ENCODE data around the gene ADM. TPM values are rescaled to one million over a fixed set of nuclear protein-coding genes. Genes with fewer than 3 reads are reported as not detected.

Gene ADM
- total RNA-seq, 1 donor from 2014 or later, result 14.2 TPM

DNA sequence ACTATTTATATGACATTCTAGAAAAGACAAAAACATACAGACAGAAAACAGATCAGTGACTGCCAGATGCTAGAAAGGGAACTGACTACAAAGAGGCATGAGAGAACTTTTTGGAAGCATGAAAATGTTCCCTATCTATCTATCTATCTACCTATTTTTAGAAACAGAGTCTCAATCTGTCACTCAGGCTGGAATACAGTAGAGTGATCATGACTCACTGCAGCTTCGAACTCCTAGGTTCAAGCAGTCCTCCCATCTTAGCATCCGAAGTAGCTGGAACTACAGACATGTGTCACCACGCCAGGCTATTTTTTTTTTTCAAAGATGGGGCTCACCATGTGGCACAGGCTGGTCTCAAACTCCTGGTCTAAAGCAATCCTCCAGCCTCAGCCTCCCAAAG, 17.7 kb upstream of the ADM start:
- H3K27ac ChIP-seq (replicated peaks), result no peak overlapping the region
- DNase-seq, result no peak
- no peaks in the 10 kb centered on the region for H3K36me3 ChIP-seq
- peaks cover 35% of the 10 kb centered on the region for H3K4me1 ChIP-seq
- no peak overlapping the region for H3K4me3 ChIP-seq
- no peaks in the 10 kb centered on the region for H3K9me3 ChIP-seq (replicated peaks)
- no peaks in the 10 kb centered on the region for H3K27me3 ChIP-seq (ENCODE audit: low read depth)
- intact Hi-C loops (cut with micrococcal nuclease), result no loop called here
- TF ChIP-seq, protein P1, sequence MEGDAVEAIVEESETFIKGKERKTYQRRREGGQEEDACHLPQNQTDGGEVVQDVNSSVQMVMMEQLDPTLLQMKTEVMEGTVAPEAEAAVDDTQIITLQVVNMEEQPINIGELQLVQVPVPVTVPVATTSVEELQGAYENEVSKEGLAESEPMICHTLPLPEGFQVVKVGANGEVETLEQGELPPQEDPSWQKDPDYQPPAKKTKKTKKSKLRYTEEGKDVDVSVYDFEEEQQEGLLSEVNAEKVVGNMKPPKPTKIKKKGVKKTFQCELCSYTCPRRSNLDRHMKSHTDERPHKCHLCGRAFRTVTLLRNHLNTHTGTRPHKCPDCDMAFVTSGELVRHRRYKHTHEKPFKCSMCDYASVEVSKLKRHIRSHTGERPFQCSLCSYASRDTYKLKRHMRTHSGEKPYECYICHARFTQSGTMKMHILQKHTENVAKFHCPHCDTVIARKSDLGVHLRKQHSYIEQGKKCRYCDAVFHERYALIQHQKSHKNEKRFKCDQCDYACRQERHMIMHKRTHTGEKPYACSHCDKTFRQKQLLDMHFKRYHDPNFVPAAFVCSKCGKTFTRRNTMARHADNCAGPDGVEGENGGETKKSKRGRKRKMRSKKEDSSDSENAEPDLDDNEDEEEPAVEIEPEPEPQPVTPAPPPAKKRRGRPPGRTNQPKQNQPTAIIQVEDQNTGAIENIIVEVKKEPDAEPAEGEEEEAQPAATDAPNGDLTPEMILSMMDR (IDR thresholded peaks at IDR 0.05; ENCODE audit: borderline replicate concordance), result no peak

DNA sequence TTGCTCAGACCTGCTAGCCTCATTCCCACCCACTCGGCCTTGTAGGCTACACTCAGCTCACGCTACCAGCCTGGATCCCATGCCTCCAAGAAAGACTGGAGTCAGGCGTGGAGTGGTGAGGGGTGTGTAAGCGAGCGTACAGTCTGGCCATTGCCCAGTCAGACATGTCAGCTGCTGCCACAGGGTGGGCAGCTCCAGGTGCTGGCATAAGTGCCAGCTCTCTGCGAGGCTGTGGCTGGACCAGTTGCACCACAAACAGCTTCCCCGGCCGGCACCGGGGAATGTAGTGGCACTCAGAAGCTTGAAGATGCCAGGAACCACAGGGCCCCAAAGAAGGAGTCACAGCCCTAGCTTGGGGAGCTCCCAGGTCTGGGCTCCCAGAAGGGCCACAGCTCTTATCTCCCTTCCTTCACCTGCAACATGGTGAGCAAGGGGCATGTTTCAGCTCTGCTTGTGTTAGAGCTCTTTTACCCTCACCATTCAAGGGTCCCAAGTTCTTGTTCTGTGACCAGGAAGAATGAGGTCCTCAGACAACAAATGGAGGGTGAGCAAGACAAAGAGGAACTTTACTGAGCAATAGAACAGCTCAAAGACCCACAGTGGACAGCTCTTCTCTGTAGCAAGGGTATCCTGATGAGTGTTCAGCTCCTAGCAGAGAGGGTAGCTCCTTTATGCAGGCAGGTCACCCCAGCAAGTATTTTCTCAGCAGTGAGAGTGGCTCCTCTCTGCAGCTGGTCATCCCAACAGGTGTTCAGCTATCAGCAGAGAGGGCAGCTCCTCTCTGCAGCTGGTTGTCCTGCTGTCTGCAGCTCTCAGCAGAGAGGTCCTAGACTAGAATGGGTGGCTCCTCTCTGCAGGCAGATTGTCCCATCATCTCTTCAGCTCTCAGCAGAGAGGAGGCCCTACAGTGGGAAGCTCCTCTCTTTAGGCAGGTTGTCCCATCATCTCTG, 16.8 kb upstream of the ADM start:
- Histone ChIP-seq H3K9me3 (replicated peaks) (no peaks in the 10 kb centered on the region), H3K36me3 (no peaks in the 10 kb centered on the region), H3K4me1 (peaks cover 44% of the 10 kb centered on the region), H3K27me3 (ENCODE audit: low read depth) (no peaks in the 10 kb centered on the region), H3K4me3 (no peak overlapping the region), H3K27ac (replicated peaks) (no peak overlapping the region)
- TF ChIP-seq, protein P1 (IDR thresholded peaks at IDR 0.05; ENCODE audit: borderline replicate concordance), result no peak
- intact Hi-C loops (cut with micrococcal nuclease), result no loop called here
- DNase-seq, result no peak

DNA sequence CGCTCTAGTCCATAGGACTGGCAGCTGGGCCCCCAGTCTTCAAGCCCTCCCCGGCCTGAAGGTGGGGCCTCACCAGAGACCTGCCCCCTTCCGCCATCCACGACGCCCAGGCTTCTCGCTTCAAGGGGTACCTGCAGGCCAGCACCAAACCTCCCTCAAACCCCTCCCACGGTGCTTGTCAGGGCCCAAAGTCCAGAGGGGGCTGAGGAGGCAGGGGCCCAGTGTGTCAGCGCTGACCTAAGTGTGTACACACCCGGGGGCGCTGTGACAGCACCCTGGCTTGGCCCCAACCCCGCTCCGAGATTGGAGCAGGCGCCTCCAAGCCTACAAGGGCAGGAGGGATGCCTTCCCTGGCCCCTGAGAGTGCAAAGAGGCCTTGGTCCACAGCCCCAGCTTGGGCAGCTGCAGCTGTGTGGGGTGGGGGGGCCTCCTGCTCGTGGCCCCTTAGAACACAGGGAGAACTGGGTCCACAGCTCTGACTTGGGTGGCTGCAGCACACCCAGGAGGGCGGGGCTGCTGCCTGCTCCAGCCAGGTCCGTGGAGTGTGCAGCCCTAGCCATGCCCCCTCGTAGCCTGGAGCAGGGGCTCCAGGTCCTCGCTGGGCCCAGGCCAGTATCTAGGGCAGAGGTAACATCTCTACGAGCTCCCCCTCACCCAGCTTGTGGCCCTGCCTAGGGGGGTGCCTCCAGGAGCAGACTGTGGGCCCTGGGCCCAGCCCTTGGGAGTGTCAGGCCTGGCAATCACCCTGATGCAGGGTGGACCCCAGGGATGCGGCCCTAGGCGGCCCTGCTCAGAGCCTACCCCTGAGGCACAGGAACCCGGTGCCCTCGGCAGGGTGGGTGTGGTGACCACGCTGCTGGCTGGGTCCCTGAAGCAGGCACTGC, 15.8 kb upstream of the ADM start:
- H3K36me3 ChIP-seq, result no peaks in the 10 kb centered on the region
- TF ChIP-seq, protein P1 (IDR thresholded peaks at IDR 0.05; ENCODE audit: borderline replicate concordance), result no peak
- no peaks in the 10 kb centered on the region for H3K27me3 ChIP-seq (ENCODE audit: low read depth)
- H3K4me3 ChIP-seq, result no peak overlapping the region
- no peak for DNase-seq
- intact Hi-C loops (cut with micrococcal nuclease), result no loop called here
- no peaks in the 10 kb centered on the region for H3K9me3 ChIP-seq (replicated peaks)
- H3K27ac ChIP-seq (replicated peaks), result no peak overlapping the region
- H3K4me1 ChIP-seq, result peaks cover 54% of the 10 kb centered on the region

DNA sequence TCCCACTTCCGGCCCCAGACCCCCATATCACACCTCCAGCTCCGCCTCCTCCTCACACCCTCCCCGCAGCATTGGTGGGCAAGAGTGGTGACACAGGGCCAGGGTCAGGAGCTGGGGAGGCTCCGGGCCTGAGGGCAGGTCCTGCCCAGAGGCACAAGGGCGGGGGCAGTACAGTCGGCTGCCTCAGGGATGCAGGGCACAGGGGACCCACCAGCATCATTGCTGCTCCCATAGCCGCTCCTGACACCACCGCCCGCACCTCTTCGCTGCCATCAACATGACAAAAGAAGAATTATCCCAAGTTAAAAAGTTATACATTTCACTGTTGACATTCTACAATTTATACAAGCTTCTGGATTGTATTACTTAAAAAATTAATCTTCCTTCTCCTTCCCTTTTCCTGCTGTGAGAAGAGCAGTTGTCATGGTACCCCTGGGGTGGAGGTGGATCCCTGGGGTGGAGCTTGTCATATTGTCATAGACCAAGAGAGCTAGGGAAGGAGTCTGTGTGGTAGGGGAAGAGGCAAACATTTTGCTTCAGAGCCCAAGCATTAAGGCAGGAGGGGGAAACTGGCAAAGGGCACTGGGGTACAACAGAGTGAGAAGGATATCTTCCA, 15.0 kb upstream of the ADM start:
- Histone ChIP-seq H3K9me3 (replicated peaks) (no peaks in the 10 kb centered on the region), H3K36me3 (no peaks in the 10 kb centered on the region), H3K4me3 (no peak overlapping the region), H3K27ac (replicated peaks) (no peak overlapping the region), H3K4me1 (peaks cover 60% of the 10 kb centered on the region), H3K27me3 (ENCODE audit: low read depth) (no peaks in the 10 kb centered on the region)
- no peak for DNase-seq
- TF ChIP-seq, protein P1 (IDR thresholded peaks at IDR 0.05; ENCODE audit: borderline replicate concordance), result no peak
- intact Hi-C loops (cut with micrococcal nuclease), result no loop called here

Measured in left ventricle myocardium inferior (tissue), 1 donor.